ENCODE results near the gene TOX2.

TOX2 gene

DNA sequence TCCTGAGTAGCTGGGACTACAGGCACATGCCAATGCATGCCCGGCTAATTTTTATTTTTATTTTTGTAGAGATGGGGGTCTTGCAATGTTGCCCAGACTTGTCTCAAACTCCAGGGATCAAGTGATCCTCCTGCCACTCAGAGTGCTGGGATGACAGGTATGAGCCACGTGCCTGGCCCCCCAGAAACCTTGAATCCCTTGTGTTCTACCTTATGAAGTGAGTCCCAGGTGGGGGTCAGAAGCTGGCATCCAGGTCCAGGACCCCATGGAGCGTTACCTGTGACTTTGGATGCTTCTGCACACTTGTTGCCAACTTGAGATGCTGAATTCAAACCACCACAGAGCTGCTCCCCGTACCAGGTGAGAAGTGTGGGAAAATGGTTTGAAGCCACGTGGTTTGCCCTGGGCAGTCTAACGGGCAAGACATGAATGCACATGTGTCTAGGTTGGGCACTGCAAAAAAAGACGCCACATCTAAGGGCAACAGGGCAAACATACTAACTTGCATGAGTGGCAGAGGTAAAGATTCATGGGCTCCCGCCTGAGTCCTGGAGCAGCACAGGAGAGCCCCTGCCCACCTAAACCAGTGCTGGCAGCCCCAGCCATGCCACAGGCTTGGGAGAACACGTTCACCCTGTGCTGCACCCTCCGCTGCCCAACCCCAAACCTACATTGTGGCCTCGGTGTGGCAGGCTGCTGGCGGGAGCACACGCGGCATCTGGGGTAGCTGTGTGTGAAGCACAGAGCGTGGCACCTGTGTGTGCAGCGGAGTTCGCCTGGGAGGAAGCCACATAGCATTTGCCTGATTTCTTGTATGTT, 171.2 kb downstream of the TOX2 start:
- DNase-seq, result no peak

GRCh38 chr20:44087051-44087856, 172.6 kb downstream of the TOX2 start:
- DNase-seq, result no peak

GRCh38 chr20:44087857-44088120, 173.1 kb downstream of the TOX2 start:
- DNase-seq, result no peak

DNA sequence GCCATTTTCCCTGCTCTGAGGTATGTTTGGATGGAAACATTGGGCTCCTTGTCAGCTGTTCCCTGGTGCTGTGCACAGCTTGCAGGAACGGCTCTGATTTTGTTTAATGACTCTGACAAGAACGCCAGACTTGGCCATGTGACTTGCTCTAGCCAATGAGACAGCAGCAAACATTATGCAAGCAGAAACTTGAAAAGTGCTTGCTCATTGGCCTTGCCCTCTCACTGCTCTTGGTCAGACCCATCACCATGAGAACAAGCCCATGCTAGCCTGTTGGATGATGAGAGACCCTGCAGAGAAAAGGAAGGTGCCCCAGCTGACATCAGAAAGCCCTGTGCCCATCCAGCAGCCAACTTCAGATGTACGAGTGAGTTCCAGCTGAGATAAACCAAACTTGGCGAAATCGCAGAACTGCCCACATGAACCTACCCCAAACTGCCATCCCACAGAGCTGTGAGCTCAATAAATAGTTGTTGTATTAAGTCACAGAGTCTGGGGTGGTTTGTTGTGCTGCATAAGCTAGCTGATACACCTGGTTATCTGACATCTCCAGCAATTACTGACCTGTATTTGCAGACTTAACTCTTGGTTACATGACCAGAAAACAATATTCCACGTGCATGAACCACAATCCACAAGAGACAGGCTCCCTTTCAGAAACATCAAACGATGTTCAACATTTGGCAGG, 175.5 kb downstream of the TOX2 start:
- no peak for DNase-seq

- DNase-seq, result no peak
Observed at GRCh38 chr20:44091026-44091425, 176.4 kb downstream of the TOX2 start.

DNA sequence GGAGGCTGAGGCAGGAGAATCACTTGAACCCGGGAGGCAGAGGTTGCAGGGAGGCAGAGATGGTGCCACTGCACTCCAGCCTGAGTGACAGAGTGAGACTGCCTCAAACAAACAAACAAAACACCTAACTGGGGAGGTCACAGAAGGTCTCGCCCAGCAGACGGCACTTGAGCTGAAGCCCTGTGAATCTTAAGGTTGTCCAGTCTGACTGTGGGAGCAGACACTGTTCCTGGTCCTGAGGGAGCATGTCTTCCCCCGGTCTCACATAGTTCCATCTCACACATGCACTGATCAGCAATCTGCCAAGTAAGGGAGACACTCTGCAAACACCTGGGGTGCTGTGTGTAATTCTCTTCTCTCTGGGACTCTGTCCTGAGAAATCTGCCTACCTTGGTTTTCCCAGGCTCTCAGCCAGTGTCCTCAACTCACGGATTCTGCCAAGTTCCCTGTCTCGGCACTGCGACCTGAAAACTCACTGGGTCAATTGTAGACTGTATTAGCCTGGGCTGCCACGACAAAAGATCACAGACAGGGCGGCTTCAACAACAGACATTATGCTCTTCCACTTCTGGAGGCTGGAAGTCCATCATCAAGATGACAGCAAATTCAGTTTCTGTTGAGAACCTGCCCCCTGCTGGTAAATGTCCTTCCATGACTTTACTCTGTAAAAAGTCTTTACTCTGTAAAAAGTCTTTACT, 178.0 kb downstream of the TOX2 start:
- no peak for DNase-seq

GRCh38 chr20:44093249-44093582, 178.6 kb downstream of the TOX2 start:
- DNase-seq, result no peak

DNA sequence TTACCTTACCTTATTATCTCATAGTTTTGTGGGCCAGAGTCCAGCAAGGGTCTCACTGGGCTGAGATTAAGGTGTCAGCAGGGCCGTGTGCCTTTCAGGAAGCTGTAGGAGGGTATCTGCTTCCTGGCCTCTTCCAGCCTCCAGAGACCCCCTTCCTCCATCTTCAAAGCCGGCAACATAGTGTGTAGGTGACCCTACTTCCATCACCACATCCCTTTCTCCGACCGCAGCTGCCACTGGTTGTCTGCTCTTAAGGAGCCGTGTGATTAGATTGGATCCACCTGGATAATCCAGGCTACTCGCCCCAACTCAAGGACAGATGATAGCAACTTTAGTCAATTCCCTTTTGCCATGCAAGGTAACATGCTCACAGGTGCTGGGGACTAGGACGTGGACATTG, 181.2 kb downstream of the TOX2 start:
- no peak for DNase-seq

- DNase-seq, result no peak
Observed at GRCh38 chr20:44097521-44098255, 183.0 kb downstream of the TOX2 start.

GRCh38 chr20:44098256-44098630, 183.6 kb downstream of the TOX2 start:
- DNase-seq, result no peak

DNA sequence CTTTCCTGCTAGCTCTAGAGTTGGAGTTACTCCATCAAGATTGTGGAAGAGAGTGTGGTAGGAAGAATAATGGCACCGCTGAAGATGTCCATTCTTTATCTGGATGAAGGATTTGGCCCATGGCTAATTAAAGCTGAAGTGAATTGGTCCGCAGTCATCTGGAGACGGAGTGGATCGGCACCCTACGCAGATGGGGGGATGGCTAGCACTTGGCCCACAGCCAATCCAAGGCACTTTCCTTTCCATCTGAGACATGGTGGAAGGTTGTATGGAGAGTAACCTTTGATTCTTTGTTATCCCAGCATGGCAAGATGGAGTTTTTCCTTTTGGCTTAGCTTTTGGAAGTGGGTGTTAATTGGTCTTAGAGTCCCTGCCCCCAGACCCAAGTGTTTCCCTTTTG, 184.0 kb downstream of the TOX2 start:
- no peak for DNase-seq

DNA sequence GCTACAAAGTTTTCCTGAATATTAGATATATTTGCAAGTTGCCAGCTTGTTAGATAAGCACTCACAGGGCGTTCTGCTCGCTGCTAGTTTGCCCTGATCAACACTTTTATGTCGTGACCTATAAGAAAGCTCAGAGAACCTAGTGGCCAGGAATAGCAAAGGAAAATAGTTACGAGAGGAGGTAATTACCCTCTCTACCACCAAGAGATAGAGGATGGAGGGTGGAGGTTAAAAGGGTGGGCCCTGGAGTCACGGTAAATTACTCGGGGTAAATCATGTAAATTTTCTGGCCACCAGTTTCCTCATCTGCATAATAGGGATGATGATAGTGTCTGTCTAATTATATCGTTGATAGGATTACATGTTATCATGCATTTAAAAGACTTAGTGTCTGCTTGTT, 185.2 kb downstream of the TOX2 start:
- no peak for DNase-seq

GRCh38 chr20:44102582-44102981, 187.9 kb downstream of the TOX2 start:
- no peak for DNase-seq

- no peak for DNase-seq
Observed at GRCh38 chr20:44104798-44105517, 190.3 kb downstream of the TOX2 start.

DNA sequence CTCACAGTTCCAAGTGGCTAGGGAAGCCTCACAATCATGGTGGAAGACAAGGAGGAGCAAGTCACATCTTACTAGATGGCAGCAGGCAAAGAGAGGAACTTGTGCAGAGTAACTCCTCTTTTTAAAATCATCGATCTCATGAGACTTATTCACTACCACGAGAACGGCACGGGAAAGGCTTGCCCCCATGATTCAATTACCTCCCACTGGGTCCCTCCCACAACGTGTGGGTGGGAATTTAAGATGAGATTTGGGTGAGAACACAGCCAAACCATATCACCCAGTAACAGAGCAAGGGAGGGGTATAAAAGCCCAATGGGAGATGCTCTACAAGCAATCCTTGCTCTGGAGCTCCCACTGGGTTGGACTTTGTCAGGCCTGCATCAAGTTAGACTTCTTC, 192.0 kb downstream of the TOX2 start:
- DNase-seq, result no peak

- DNase-seq, result no peak
Observed at GRCh38 chr20:44109951-44110361, 195.3 kb downstream of the TOX2 start.

GRCh38 chr20:44110816-44111568, 196.3 kb downstream of the TOX2 start:
- no peak for DNase-seq

- no peak for DNase-seq
Observed at GRCh38 chr20:44111712-44112335, 197.2 kb downstream of the TOX2 start.

- DNase-seq, result no peak
Observed at GRCh38 chr20:44112456-44112855, 197.8 kb downstream of the TOX2 start.

DNA sequence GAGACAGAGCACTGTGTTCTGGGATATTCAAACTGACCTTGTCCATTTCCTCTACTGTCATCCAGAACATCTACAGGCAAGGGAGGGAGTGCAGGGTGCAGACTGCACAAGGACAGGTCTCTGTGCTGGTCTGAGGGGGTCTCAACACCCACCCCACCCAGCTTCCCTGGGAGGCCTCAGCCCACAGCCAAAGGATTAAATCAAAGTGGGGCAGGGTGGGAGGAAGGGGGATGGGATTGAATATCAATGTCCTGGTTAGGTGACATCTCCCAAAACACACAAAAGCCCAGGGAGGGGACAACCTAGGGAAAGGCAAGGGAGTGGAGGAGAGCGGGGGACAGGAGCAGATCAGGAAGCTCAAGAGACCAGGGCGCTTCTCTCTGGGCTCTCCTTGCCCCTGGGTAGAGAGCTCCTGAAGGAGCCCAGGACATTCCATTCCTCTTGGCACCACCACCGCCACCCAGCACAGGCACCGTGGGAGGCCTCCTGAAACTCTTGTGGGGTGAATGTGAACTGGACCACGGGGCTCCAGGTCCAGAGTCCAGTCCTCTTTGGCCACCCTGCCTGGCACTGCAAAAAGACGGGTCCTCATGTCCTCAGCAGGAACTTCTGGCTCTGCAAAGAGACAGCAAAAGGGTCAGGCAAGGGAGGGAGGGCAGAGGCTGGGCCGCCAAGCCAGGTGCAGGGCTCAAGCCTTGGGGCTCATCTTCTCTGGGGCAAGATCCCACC, 198.4 kb downstream of the TOX2 start:
- DNase-seq, result no peak

Data from bone marrow (tissue), 2 donors.